Astrocyte (in vitro differentiated cells and primary cell): ENCODE data around the gene RAET1E. TPM values are rescaled to one million over a fixed set of nuclear protein-coding genes. Genes with fewer than 3 reads are reported as not detected.

Experiments used
- DNase-seq: peaks from one replicate; pipeline ENCODE4 v3.0.0-alpha.2; 2010; ENCODE audit warnings: low read depth
- FAIRE-seq: peaks from 2 replicates; lab custom pipeline; 2011; peaks lifted over from hg19 to GRCh38; lab: Jason Lieb, UNC
- H2AFZ ChIP-seq: 2 replicates; pipeline ENCODE4 v1.6.0; 2012; ENCODE audit warnings: low read depth, low read length, inconsistent platforms
- H3K27ac ChIP-seq: 2 replicates; pipeline ENCODE4 v1.5.1; 2011; ENCODE audit warnings: low read depth, low read length, inconsistent platforms
- H3K27me3 ChIP-seq: 2 replicates; pipeline ENCODE4 v1.6.0; 2011; ENCODE audit warnings: low read length, inconsistent platforms; ENCODE audit not compliant: insufficient read depth
- H3K36me3 ChIP-seq: 2 replicates; pipeline ENCODE4 v1.5.1; 2011; ENCODE audit warnings: low read length, inconsistent platforms; ENCODE audit not compliant: insufficient read depth
- H3K4me1 ChIP-seq: 2 replicates; pipeline ENCODE4 v1.5.1; 2011; ENCODE audit warnings: low read length, inconsistent platforms; ENCODE audit not compliant: insufficient read depth
- H3K4me2 ChIP-seq: 2 replicates; pipeline ENCODE4 v1.6.0; 2012; ENCODE audit warnings: low read length, inconsistent platforms
- H3K4me3 ChIP-seq: 2 replicates; pipeline ENCODE4 v1.5.1; 2011; ENCODE audit warnings: low read depth, mild to moderate bottlenecking, low read length, inconsistent platforms; ENCODE audit not compliant: insufficient read depth
- H3K79me2 ChIP-seq: 2 replicates; pipeline ENCODE4 v1.6.0; 2012; ENCODE audit warnings: mild to moderate bottlenecking, low read length, inconsistent platforms; ENCODE audit not compliant: insufficient read depth
- H3K9ac ChIP-seq: 2 replicates; pipeline ENCODE4 v1.6.0; 2012; ENCODE audit warnings: mild to moderate bottlenecking, low read length, inconsistent platforms
- H3K9me3 ChIP-seq: 2 replicates; pipeline ENCODE4 v1.5.1; 2012; ENCODE audit warnings: low read depth, mild to moderate bottlenecking, low read length, inconsistent platforms; ENCODE audit not compliant: insufficient read depth
- H4K20me1 ChIP-seq: 2 replicates; pipeline ENCODE4 v1.6.0; 2012; ENCODE audit warnings: low read length, inconsistent platforms; ENCODE audit not compliant: insufficient read depth
- H3K27ac Mint-ChIP-seq: one replicate; pipeline ENCODE4 v1.8.0; 2021; ENCODE audit warnings: mild to moderate bottlenecking, mixed read lengths; ENCODE audit not compliant: unreplicated experiment
- H3K27me3 Mint-ChIP-seq: one replicate; pipeline ENCODE4 v1.8.0; 2021; ENCODE audit warnings: low read depth, mixed read lengths; ENCODE audit not compliant: unreplicated experiment
- H3K36me3 Mint-ChIP-seq: one replicate; pipeline ENCODE4 v1.8.0; 2021; ENCODE audit warnings: low read depth, mixed read lengths; ENCODE audit not compliant: unreplicated experiment
- H3K4me1 Mint-ChIP-seq: one replicate; pipeline ENCODE4 v1.8.0; 2021; ENCODE audit warnings: low read depth, mixed read lengths; ENCODE audit not compliant: unreplicated experiment
- H3K4me3 Mint-ChIP-seq: one replicate; pipeline ENCODE4 v1.8.0; 2021; ENCODE audit warnings: mild to moderate bottlenecking, moderate library complexity, mixed read lengths; ENCODE audit not compliant: unreplicated experiment
- H3K9me3 Mint-ChIP-seq: one replicate; pipeline ENCODE4 v1.8.0; 2021; ENCODE audit warnings: mild to moderate bottlenecking, mixed read lengths; ENCODE audit not compliant: unreplicated experiment
- EZH2 ChIP-seq: IDR thresholded peaks from 2 replicates; pipeline ENCODE4 v1.6.1; 2012; ENCODE audit warnings: mild to moderate bottlenecking, low read length, inconsistent platforms; ENCODE audit not compliant: insufficient read depth
- total RNA-seq: library from RNA; stranded (reverse); gene quantifications from 2 replicates; pipeline ENCODE4 v1.2.1, GENCODE V29; 2021
- TF ChIP-seq, protein P1 (sequence below): IDR thresholded peaks from 2 replicates; pipeline ENCODE4 v1.5.1; 2011; ENCODE audit warnings: low read depth, mild to moderate bottlenecking, inconsistent platforms, low read length, moderate library complexity; ENCODE audit not compliant: insufficient read depth

RAET1E gene
- total RNA-seq, 1 donor from 2014 or later = not detected

DNA sequence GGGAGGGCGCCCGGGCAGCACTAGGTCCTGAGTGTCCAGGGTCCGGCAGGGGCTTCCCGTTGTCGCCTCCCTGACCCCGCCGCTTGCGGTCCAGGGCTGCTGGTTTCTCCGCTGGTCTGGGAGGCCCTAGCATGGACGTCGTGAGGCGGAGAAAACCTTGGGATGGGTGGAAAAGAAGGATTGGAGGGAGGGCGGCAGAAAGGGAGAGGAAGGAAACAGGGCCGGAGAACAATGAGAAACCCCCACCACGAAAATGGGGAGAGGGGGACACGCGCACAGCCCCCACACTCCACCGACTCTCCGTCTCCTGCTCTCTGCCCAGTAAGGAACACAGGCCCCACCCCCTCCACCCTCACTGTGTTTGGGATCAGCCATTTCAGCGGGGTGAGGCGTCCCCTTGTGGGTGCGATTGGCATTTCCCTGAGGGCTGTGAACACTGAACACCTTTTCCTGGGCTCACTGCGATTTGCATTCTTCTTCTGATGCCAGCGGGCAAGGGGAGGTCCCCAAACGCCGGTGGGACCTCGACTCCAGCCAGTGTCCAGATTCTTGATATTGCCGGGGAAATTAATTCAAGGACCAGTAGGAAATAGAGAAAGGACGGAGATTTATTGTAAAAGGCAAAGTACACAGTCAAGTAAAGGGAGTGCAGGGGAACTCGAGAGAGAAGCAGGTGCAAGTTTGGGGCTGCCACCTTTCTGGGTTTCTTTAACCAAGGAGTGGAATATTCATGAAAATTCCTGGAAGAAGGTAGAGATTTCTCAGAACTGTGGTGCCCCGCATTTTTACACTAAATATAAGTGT lies 28.3 kb upstream of the RAET1E start:
- peaks cover 18% of the 10 kb centered on the region for H3K9me3 Mint-ChIP-seq
- DNase-seq (peak; percentile 52), FAIRE-seq (no peak)
- H3K27me3 ChIP-seq = peaks cover 24% of the 10 kb centered on the region
- TF ChIP-seq EZH2 = no peak
- TF ChIP-seq, protein P1, sequence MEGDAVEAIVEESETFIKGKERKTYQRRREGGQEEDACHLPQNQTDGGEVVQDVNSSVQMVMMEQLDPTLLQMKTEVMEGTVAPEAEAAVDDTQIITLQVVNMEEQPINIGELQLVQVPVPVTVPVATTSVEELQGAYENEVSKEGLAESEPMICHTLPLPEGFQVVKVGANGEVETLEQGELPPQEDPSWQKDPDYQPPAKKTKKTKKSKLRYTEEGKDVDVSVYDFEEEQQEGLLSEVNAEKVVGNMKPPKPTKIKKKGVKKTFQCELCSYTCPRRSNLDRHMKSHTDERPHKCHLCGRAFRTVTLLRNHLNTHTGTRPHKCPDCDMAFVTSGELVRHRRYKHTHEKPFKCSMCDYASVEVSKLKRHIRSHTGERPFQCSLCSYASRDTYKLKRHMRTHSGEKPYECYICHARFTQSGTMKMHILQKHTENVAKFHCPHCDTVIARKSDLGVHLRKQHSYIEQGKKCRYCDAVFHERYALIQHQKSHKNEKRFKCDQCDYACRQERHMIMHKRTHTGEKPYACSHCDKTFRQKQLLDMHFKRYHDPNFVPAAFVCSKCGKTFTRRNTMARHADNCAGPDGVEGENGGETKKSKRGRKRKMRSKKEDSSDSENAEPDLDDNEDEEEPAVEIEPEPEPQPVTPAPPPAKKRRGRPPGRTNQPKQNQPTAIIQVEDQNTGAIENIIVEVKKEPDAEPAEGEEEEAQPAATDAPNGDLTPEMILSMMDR = peak; percentile 81
- peak overlapping the region; percentile 79 for H3K4me3 Mint-ChIP-seq
- H3K27me3 Mint-ChIP-seq = peaks cover 86% of the 10 kb centered on the region
- H3K9ac ChIP-seq = peak overlapping the region; percentile 72
- no peaks in the 10 kb centered on the region for H3K79me2 ChIP-seq
- H3K4me3 ChIP-seq = peak overlapping the region; percentile 51
- peak overlapping the region; percentile 94 for H2AFZ ChIP-seq
- no peak overlapping the region for H3K27ac ChIP-seq
- peak overlapping the region; percentile 91 for H3K4me2 ChIP-seq
- H4K20me1 ChIP-seq = no peaks in the 10 kb centered on the region
- peaks cover 2% of the 10 kb centered on the region for H3K4me1 Mint-ChIP-seq
- no peaks in the 10 kb centered on the region for H3K36me3 Mint-ChIP-seq
- H3K36me3 ChIP-seq = no peaks in the 10 kb centered on the region
- peaks cover 12% of the 10 kb centered on the region for H3K4me1 ChIP-seq
- no peak overlapping the region for H3K27ac Mint-ChIP-seq
- H3K9me3 ChIP-seq = no peaks in the 10 kb centered on the region

DNA sequence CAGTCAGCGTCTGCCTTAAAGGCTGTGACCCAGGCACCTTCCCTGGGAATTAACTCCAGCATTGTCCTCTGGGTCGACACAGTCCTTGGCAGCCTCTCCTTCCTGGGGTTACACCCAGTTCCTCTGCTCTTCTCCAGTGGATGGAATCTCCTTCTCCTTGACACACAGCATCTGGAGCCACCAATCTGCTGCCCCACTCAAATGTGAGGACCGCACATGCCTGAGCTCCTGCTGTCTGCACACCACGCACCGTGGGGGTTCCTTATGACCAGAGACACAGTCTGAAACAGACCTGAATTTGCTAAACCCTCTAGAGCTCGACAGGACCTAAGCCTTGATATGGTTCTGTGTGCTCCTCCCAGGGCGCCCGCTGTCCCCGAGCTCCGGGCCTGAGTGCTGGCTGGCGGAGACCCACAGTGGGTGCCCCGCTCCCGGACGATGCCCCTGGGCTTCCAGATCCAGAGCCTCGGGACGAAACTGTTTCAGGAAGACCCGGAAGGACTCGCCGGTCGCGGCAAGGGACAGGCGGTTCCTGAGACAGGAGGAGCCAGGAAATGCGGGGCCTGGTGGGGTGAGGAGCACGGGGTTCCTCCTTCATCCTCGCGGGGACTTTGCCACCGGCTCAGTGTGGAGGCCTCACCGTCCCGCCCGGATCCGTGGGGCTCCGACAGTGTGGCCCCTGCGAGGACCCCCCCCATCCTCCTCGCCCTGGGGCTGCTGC lies 27.5 kb upstream of the RAET1E start:
- H3K4me3 ChIP-seq = peak overlapping the region; percentile 51
- peak overlapping the region; percentile 91 for H3K4me2 ChIP-seq
- no peaks in the 10 kb centered on the region for H4K20me1 ChIP-seq
- TF ChIP-seq, protein P1 = no peak
- no peak overlapping the region for H3K27ac ChIP-seq
- peaks cover 22% of the 10 kb centered on the region for H3K9me3 Mint-ChIP-seq
- H3K79me2 ChIP-seq = no peaks in the 10 kb centered on the region
- FAIRE-seq = no peak
- peaks cover 22% of the 10 kb centered on the region for H3K27me3 ChIP-seq
- H2AFZ ChIP-seq = peak overlapping the region; percentile 94
- no peaks in the 10 kb centered on the region for H3K36me3 ChIP-seq
- no peaks in the 10 kb centered on the region for H3K36me3 Mint-ChIP-seq
- H3K9me3 ChIP-seq = no peaks in the 10 kb centered on the region
- peaks cover 12% of the 10 kb centered on the region for H3K4me1 ChIP-seq
- peaks cover 86% of the 10 kb centered on the region for H3K27me3 Mint-ChIP-seq
- no peak overlapping the region for H3K27ac Mint-ChIP-seq
- no peak for DNase-seq
- H3K4me1 Mint-ChIP-seq = peaks cover 2% of the 10 kb centered on the region
- H3K9ac ChIP-seq = peak overlapping the region; percentile 72
- peak overlapping the region; percentile 72 for H3K4me3 Mint-ChIP-seq
